Fibroblast of villous mesenchyme (primary cell): Measurements from ENCODE around the gene RAB40B. TPM values are rescaled to one million over a fixed set of nuclear protein-coding genes. Genes with fewer than 3 reads are reported as not detected.

ENCODE experiments used
- DNase-seq: peaks from one replicate; pipeline ENCODE4 v3.0.0-alpha.2; 2010; ENCODE audit warnings: low read depth
- H3K4me3 ChIP-seq: 2 replicates; pipeline ENCODE4 v1.5.1; 2011; ENCODE audit warnings: low read depth, mild to moderate bottlenecking, low read length
- CTCF ChIP-seq: IDR thresholded peaks from 2 replicates; pipeline ENCODE4 v1.5.1; 2012; ENCODE audit warnings: low read depth, mild to moderate bottlenecking, low read length; ENCODE audit not compliant: insufficient read depth
- total RNA-seq: library from RNA; depleted of rRNA; stranded (reverse); fragments of >200 nt; gene quantifications from 2 replicates; pipeline ENCODE4 v1.2.3, GENCODE V29; 2012

Gene RAB40B
- total RNA-seq, 1 donor: 7.3 TPM

GRCh38 chr17:82702231-82702927, 3.9 kb upstream of the RAB40B start:
- TF ChIP-seq CTCF: no peak
- peak; percentile 13 for DNase-seq
- no peak overlapping the region for H3K4me3 ChIP-seq

GRCh38 chr17:82699551-82699950, 1.1 kb upstream of the RAB40B start:
- TF ChIP-seq CTCF: no peak
- DNase-seq: no peak
- peak overlapping the region; percentile 70 for H3K4me3 ChIP-seq

- peak overlapping the region; percentile 70 for H3K4me3 ChIP-seq
- peak; percentile 7 for DNase-seq
These were observed 510 bp upstream of the RAB40B start for GRCh38 chr17:82698974-82699442.

GRCh38 chr17:82697808-82698064, 762 bp downstream of the RAB40B start:
- H3K4me3 ChIP-seq: peak overlapping the region; percentile 65
- no peak for DNase-seq
- no peak for TF ChIP-seq CTCF

More at GRCh38 chr17:82698974-82699442, 510 bp upstream of the RAB40B start:
- no peak for TF ChIP-seq CTCF

GRCh38 chr17:82696916-82697807, 1.3 kb downstream of the RAB40B start:
- TF ChIP-seq CTCF: no peak
- H3K4me3 ChIP-seq: peak overlapping the region; percentile 65
- peak; percentile 9 for DNase-seq

- no peak overlapping the region for H3K4me3 ChIP-seq
- TF ChIP-seq CTCF: no peak
- no peak for DNase-seq
These were observed 2.2 kb downstream of the RAB40B start for GRCh38 chr17:82696259-82696658.

- TF ChIP-seq CTCF: no peak
- no peak for DNase-seq
- H3K4me3 ChIP-seq: no peak overlapping the region
These were observed 3.9 kb downstream of the RAB40B start for GRCh38 chr17:82694647-82695046.
